AG04450 (cell line): ENCODE results near the gene RAB28. TPM values are rescaled to one million over a fixed set of nuclear protein-coding genes. Genes with fewer than 3 reads are reported as not detected.
"Not testable (repeated sequence)": the region's sequence is repeated elsewhere in the genome, so short reads cannot be mapped to it uniquely, and the experiment has no call there.

Experiments
- CTCF ChIA-PET: fragments of 300-600, 350-600 bp; formaldehyde crosslinking; extraction: SDS; loops from one replicate; lab custom pipeline; 2022; ENCODE audit warnings: antibody characterized with exemption, inconsistent platforms; lab: Charles Lee
- POLR2A ChIA-PET: fragments of 350-600 bp; formaldehyde crosslinking; extraction: SDS; loops from one replicate; lab custom pipeline; 2021; ENCODE audit warnings: antibody characterized with exemption, inconsistent platforms; lab: Yijun Ruan, JAX
- DNase-seq: peaks from one replicate; pipeline ENCODE4 v3.0.0-alpha.2; 2011; ENCODE audit warnings: low read depth, low spot score
- H3K27ac ChIP-seq: one replicate; pipeline ENCODE4 v1.5.1; 2012; ENCODE audit warnings: low read depth, low read length, control low read depth
- H3K27me3 ChIP-seq: one replicate; pipeline ENCODE4 v1.6.0; 2012; ENCODE audit warnings: low read length; ENCODE audit not compliant: control insufficient read depth, insufficient read depth
- H3K4me3 ChIP-seq: 2 replicates; pipeline ENCODE4 v1.5.1; 2011; ENCODE audit warnings: mild to moderate bottlenecking, low read depth, low read length, control low read depth
- H3K9me3 ChIP-seq: 2 replicates; pipeline ENCODE4 v1.5.1; 2012; ENCODE audit warnings: low read length; ENCODE audit not compliant: control insufficient read depth, insufficient read depth
- CTCF ChIP-seq: IDR thresholded peaks from 2 replicates; pipeline ENCODE4 v1.5.1; 2011; ENCODE audit warnings: low read depth, low read length, control low read depth, inconsistent platforms
- polyA plus RNA-seq: library from polyadenylated mRNA; depleted of rRNA; stranded (reverse); fragments of >200 nt; gene quantifications from 2 replicates; pipeline ENCODE4 v1.2.3, GENCODE V29; 2011

The RAB28 gene
- polyA plus RNA-seq, 1 experiment: 19.8 TPM

GRCh38 chr4:13396161-13396560 is 88.0 kb downstream of the RAB28 start:
- no peak for DNase-seq
- TF ChIP-seq CTCF: no peak
- CTCF ChIA-PET: no interaction called here

GRCh38 chr4:13389901-13390300 is 94.2 kb downstream of the RAB28 start:
- POLR2A ChIA-PET, DNase-seq, H3K4me3 ChIP-seq, CTCF ChIA-PET, H3K27me3 ChIP-seq, H3K27ac ChIP-seq, H3K9me3 ChIP-seq: not testable (repeated sequence)

More at GRCh38 chr4:13396161-13396560, 88.0 kb downstream of the RAB28 start:
- no peaks in the 10 kb centered on the region for H3K27me3 ChIP-seq
- no peak overlapping the region for H3K4me3 ChIP-seq
- POLR2A ChIA-PET: no interaction called here
- no peak overlapping the region for H3K27ac ChIP-seq
- H3K9me3 ChIP-seq: no peaks in the 10 kb centered on the region

- no peak for DNase-seq
- Histone ChIP-seq H3K27ac (no peak overlapping the region), H3K4me3 (no peak overlapping the region), H3K9me3 (no peaks in the 10 kb centered on the region), H3K27me3 (no peaks in the 10 kb centered on the region)
- TF ChIP-seq CTCF: no peak
- ChIA-PET POLR2A (no interaction called here), CTCF (no interaction called here)
Measured at GRCh38 chr4:13386405-13387107, 97.6 kb downstream of the RAB28 start.

- Histone ChIP-seq H3K9me3 (no peaks in the 10 kb centered on the region), H3K27me3 (no peaks in the 10 kb centered on the region), H3K27ac (no peak overlapping the region), H3K4me3 (no peak overlapping the region)
- TF ChIP-seq CTCF: no peak
- POLR2A ChIA-PET: no interaction called here
- DNase-seq: no peak
- CTCF ChIA-PET: no interaction called here
Measured at GRCh38 chr4:13384055-13384454, 100.1 kb downstream of the RAB28 start.

- DNase-seq: no peak
- Histone ChIP-seq H3K27ac (no peak overlapping the region), H3K27me3 (no peaks in the 10 kb centered on the region), H3K4me3 (no peak overlapping the region), H3K9me3 (no peaks in the 10 kb centered on the region)
- POLR2A ChIA-PET: no interaction called here
- TF ChIP-seq CTCF: no peak
- CTCF ChIA-PET: no interaction called here
Measured at GRCh38 chr4:13378973-13379759, 105.0 kb downstream of the RAB28 start.
